A673 (cell line): ENCODE results near the gene CDC42BPG. TPM values are rescaled to one million over a fixed set of nuclear protein-coding genes. Genes with fewer than 3 reads are reported as not detected.

Source experiments
- BruUV-seq: library from RNA; stranded (reverse); fragments of 400-500 nt; replicated peaks from 2 replicates; lab custom pipeline; 2021; lab: Mats Ljungman, UMichigan
- CTCF ChIA-PET: fragments of 300-600 bp; sonication (Branson Sonifier 250); formaldehyde crosslinking; loops from one replicate; lab custom pipeline; 2022; ENCODE audit warnings: antibody characterized with exemption; lab: Charles Lee
- POLR2A ChIA-PET: fragments of 300-600 bp; sonication (Branson Sonifier 250); formaldehyde crosslinking; loops from one replicate; lab custom pipeline; 2022; ENCODE audit warnings: antibody characterized with exemption; ENCODE audit not compliant: low non-redundant PET; lab: Charles Lee
- DNase-seq: peaks from one replicate; pipeline ENCODE4 v3.0.0-alpha.2; 2015; ENCODE audit warnings: low spot score
- H3K27ac ChIP-seq: fragments of 200-600 bp; sonication (generic); 2 replicates; pipeline ENCODE4 v1.5.1; 2016; ENCODE audit warnings: mixed run types, low read depth, mild to moderate bottlenecking, mixed read lengths, antibody characterized with exemption, low read length; ENCODE audit not compliant: poor library complexity, severe bottlenecking
- H3K27me3 ChIP-seq: fragments of 200-600 bp; sonication (generic); replicated peaks from 2 replicates; pipeline ENCODE4 v1.6.1; 2017; ENCODE audit warnings: mixed run types, low read depth, mild to moderate bottlenecking, mixed read lengths, antibody characterized with exemption, low read length; ENCODE audit not compliant: insufficient read depth, poor library complexity
- H3K36me3 ChIP-seq: fragments of 200-600 bp; sonication (generic); 2 replicates; pipeline ENCODE4 v1.6.1; 2016; ENCODE audit warnings: mixed run types, mild to moderate bottlenecking, mixed read lengths, antibody characterized with exemption, low read length; ENCODE audit not compliant: insufficient read depth, poor library complexity, severe bottlenecking
- H3K4me1 ChIP-seq: fragments of 200-600 bp; sonication (generic); 2 replicates; pipeline ENCODE4 v1.6.1; 2017; ENCODE audit warnings: mixed run types, mild to moderate bottlenecking, mixed read lengths, antibody characterized with exemption, low read length; ENCODE audit not compliant: insufficient read depth, poor library complexity, severe bottlenecking
- H3K4me3 ChIP-seq: fragments of 200-600 bp; sonication (generic); 2 replicates; pipeline ENCODE4 v1.5.1; 2016; ENCODE audit warnings: low read depth, mixed run types, mild to moderate bottlenecking, mixed read lengths, low read length; ENCODE audit not compliant: poor library complexity, severe bottlenecking
- H3K9me3 ChIP-seq: fragments of 200-600 bp; sonication (generic); 2 replicates; pipeline ENCODE4 v1.6.1; 2016; ENCODE audit warnings: mixed run types, low read depth, mild to moderate bottlenecking, mixed read lengths, antibody characterized with exemption, low read length; ENCODE audit not compliant: poor library complexity, severe bottlenecking
- CTCF ChIP-seq: fragments of 300-800, 200-600 bp; sonication (generic); conservative IDR thresholded peaks from 2 replicates; pipeline ENCODE4 v1.5.1; 2017; ENCODE audit warnings: low read depth, mild to moderate bottlenecking, antibody characterized with exemption, low read length, moderate library complexity, mixed read lengths
- EZH2 ChIP-seq: fragments of 200-600 bp; sonication (generic); IDR thresholded peaks from 2 replicates; pipeline ENCODE4 v1.6.1; 2017; ENCODE audit warnings: borderline replicate concordance, low read depth, mild to moderate bottlenecking, mixed read lengths, antibody characterized with exemption, low read length; ENCODE audit not compliant: poor library complexity, severe bottlenecking
- intact Hi-C: fragments of 100-400 bp; cut with micrococcal nuclease; formaldehyde crosslinking; loops from one replicate; pipeline ENCODE4 v1.10.0; 2022; ENCODE audit not compliant: unreplicated experiment
- total RNA-seq: library from RNA; stranded (reverse); gene quantifications from 2 replicates; pipeline ENCODE4 v1.2.3, GENCODE V29; 2021

Gene CDC42BPG
- total RNA-seq, 1 experiment from 2014 or later: 4.6 TPM

GRCh38 chr11:64831411-64831891, 13.0 kb downstream of the CDC42BPG start:
- POLR2A ChIA-PET: no interaction called here
- DNase-seq: no peak
- intact Hi-C loops: no loop called here
- Histone ChIP-seq H3K9me3 (no peaks in the 10 kb centered on the region), H3K27me3 (no peaks in the 10 kb centered on the region), H3K27ac (no peak overlapping the region), H3K4me3 (no peak overlapping the region), H3K4me1 (no peaks in the 10 kb centered on the region), H3K36me3 (no peaks in the 10 kb centered on the region)
- CTCF ChIA-PET: no interaction called here
- TF ChIP-seq CTCF: no peak
- TF ChIP-seq EZH2: no peak
- no TSS peak for BruUV-seq

- no peak overlapping the region for H3K27ac ChIP-seq
- no peak for DNase-seq
- intact Hi-C loops: no loop called here
These were observed 14.8 kb downstream of the CDC42BPG start for GRCh38 chr11:64829536-64830251.

GRCh38 chr11:64827451-64827839, 17.0 kb downstream of the CDC42BPG start:
- BruUV-seq: no TSS peak
- no peak overlapping the region for H3K4me3 ChIP-seq
- no peak for DNase-seq
- no peaks in the 10 kb centered on the region for H3K9me3 ChIP-seq
- TF ChIP-seq EZH2 (no peak), CTCF (no peak)
- ChIA-PET POLR2A (no interaction called here), CTCF (no interaction called here)
- H3K36me3 ChIP-seq: no peaks in the 10 kb centered on the region
- no peaks in the 10 kb centered on the region for H3K4me1 ChIP-seq
- intact Hi-C loops: no loop called here
- no peaks in the 10 kb centered on the region for H3K27me3 ChIP-seq
- H3K27ac ChIP-seq: no peak overlapping the region

More at GRCh38 chr11:64829536-64830251, 14.8 kb downstream of the CDC42BPG start:
- POLR2A ChIA-PET: no interaction called here
- H3K4me3 ChIP-seq: no peak overlapping the region
- TF ChIP-seq EZH2: no peak
- no peak for TF ChIP-seq CTCF
- CTCF ChIA-PET: no interaction called here
- BruUV-seq: no TSS peak
- H3K9me3 ChIP-seq: no peaks in the 10 kb centered on the region
- no peaks in the 10 kb centered on the region for H3K4me1 ChIP-seq
- no peaks in the 10 kb centered on the region for H3K36me3 ChIP-seq
- H3K27me3 ChIP-seq: no peaks in the 10 kb centered on the region
